Karpas-422 (cell line): ENCODE results near the gene ABI3BP. TPM values are rescaled to one million over a fixed set of nuclear protein-coding genes. Genes with fewer than 3 reads are reported as not detected.

Source experiments
- DNase-seq: peaks from one replicate; pipeline ENCODE4 v3.0.0-alpha.2; 2015
- H2AFZ ChIP-seq: fragments of 200-600 bp; sonication (generic); 2 replicates; pipeline ENCODE4 v1.6.1; 2014; ENCODE audit warnings: antibody characterized with exemption, low read length, mixed read lengths
- H3K27ac ChIP-seq: fragments of 200-600 bp; sonication (generic); 2 replicates; pipeline ENCODE4 v1.5.1; 2014; ENCODE audit warnings: mild to moderate bottlenecking, low read length, moderate library complexity
- H3K27me3 ChIP-seq: fragments of 200-600 bp; sonication (generic); 2 replicates; pipeline ENCODE4 v1.6.1; 2014; ENCODE audit warnings: low read length, mixed read lengths
- H3K36me3 ChIP-seq: fragments of 200-600 bp; sonication (generic); 2 replicates; pipeline ENCODE4 v1.6.1; 2014; ENCODE audit warnings: low read length, mixed read lengths; ENCODE audit not compliant: insufficient read depth
- H3K4me1 ChIP-seq: fragments of 200-600 bp; sonication (generic); 2 replicates; pipeline ENCODE4 v1.6.1; 2014; ENCODE audit warnings: mild to moderate bottlenecking, low read length, mixed read lengths
- H3K4me2 ChIP-seq: fragments of 200-600 bp; sonication (generic); 2 replicates; pipeline ENCODE4 v1.6.1; 2014; ENCODE audit warnings: low read length, low read depth, mild to moderate bottlenecking; ENCODE audit not compliant: poor library complexity, severe bottlenecking
- H3K4me3 ChIP-seq: fragments of 200-600 bp; sonication (generic); 2 replicates; pipeline ENCODE4 v1.5.1; 2014; ENCODE audit warnings: mild to moderate bottlenecking, antibody characterized with exemption, low read length, mixed read lengths
- H3K79me2 ChIP-seq: fragments of 200-600 bp; sonication (generic); 2 replicates; pipeline ENCODE4 v1.6.1; 2014; ENCODE audit warnings: mild to moderate bottlenecking, low read length, mixed read lengths
- H3K9ac ChIP-seq: fragments of 200-600 bp; sonication (generic); 2 replicates; pipeline ENCODE4 v1.6.0; 2014; ENCODE audit warnings: low read length
- H3K9me2 ChIP-seq: fragments of 200-600 bp; sonication (generic), shearing (Covaris generic); replicated peaks from 2 replicates; pipeline ENCODE4 v1.6.0; 2014; ENCODE audit warnings: mild to moderate bottlenecking, low read length, moderate library complexity; ENCODE audit not compliant: insufficient read depth
- H3K9me3 ChIP-seq: fragments of 300-700, 200-600 bp; sonication (generic); 2 replicates; pipeline ENCODE4 v1.6.1; 2014; ENCODE audit warnings: low read length, mixed read lengths
- H4K20me1 ChIP-seq: fragments of 200-600 bp; sonication (generic); 2 replicates; pipeline ENCODE4 v1.6.1; 2014; ENCODE audit warnings: mild to moderate bottlenecking, antibody characterized with exemption, low read length, low read depth; ENCODE audit not compliant: insufficient read depth
- total RNA-seq: library from RNA; depleted of rRNA; stranded (reverse); fragments of >200 nt; shearing (Covaris generic); gene quantifications from 2 replicates; pipeline ENCODE4 v1.2.3, GENCODE V29; 2014; ENCODE audit warnings: low replicate concordance

ABI3BP gene
- total RNA-seq, 1 experiment from 2014 or later, result not detected

DNA sequence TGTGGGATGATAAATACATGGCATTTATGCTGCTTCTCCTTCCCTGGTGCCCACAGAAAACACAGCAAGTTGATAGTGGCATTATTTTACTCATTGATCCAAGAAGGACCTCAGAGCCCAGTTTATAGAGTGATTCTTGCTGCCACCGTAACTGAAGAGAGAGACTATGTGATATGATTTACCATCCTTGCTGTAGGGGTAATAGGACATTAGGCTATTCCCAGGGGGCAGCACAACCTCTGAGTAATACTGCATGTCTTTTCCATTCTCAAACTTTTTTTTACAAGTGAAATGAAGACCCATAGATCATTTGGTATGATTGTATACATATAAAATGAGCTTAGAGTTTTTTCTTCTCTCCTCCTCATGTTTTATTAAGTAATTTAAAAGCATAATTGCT lies 136.4 kb downstream of the ABI3BP start:
- Histone ChIP-seq H3K9me2 (no peaks in the 10 kb centered on the region), H3K27me3 (no peaks in the 10 kb centered on the region), H3K36me3 (no peaks in the 10 kb centered on the region), H3K79me2 (no peaks in the 10 kb centered on the region), H3K9ac (no peak overlapping the region), H3K4me1 (no peaks in the 10 kb centered on the region), H3K9me3 (no peaks in the 10 kb centered on the region), H3K4me2 (no peak overlapping the region), H2AFZ (no peak overlapping the region), H3K27ac (no peak overlapping the region), H3K4me3 (no peak overlapping the region), H4K20me1 (no peaks in the 10 kb centered on the region)
- DNase-seq, result no peak

- Histone ChIP-seq H3K79me2 (no peaks in the 10 kb centered on the region), H3K27me3 (no peaks in the 10 kb centered on the region)
Observed at GRCh38 chr3:100852840-100853239, 140.4 kb downstream of the ABI3BP start.

GRCh38 chr3:100850701-100851100 lies 142.5 kb downstream of the ABI3BP start:
- no peak for DNase-seq
- H3K9ac ChIP-seq, result no peak overlapping the region
- H3K27me3 ChIP-seq, result no peaks in the 10 kb centered on the region

More at GRCh38 chr3:100852840-100853239, 140.4 kb downstream of the ABI3BP start:
- no peaks in the 10 kb centered on the region for H3K36me3 ChIP-seq
- H3K9ac ChIP-seq, result no peak overlapping the region
- H2AFZ ChIP-seq, result no peak overlapping the region
- H3K27ac ChIP-seq, result no peak overlapping the region
- H3K4me2 ChIP-seq, result no peak overlapping the region
- no peaks in the 10 kb centered on the region for H4K20me1 ChIP-seq
- H3K4me3 ChIP-seq, result no peak overlapping the region
- H3K9me3 ChIP-seq, result no peaks in the 10 kb centered on the region
- no peak for DNase-seq
- H3K9me2 ChIP-seq, result no peaks in the 10 kb centered on the region
- no peaks in the 10 kb centered on the region for H3K4me1 ChIP-seq

GRCh38 chr3:100850156-100850555 lies 143.1 kb downstream of the ABI3BP start:
- Histone ChIP-seq H3K27me3 (no peaks in the 10 kb centered on the region), H3K9me2 (no peaks in the 10 kb centered on the region), H3K4me3 (no peak overlapping the region), H3K9me3 (no peaks in the 10 kb centered on the region), H3K36me3 (no peaks in the 10 kb centered on the region), H3K4me1 (no peaks in the 10 kb centered on the region), H3K27ac (no peak overlapping the region), H4K20me1 (no peaks in the 10 kb centered on the region), H3K9ac (no peak overlapping the region), H3K4me2 (no peak overlapping the region), H2AFZ (no peak overlapping the region), H3K79me2 (no peaks in the 10 kb centered on the region)
- no peak for DNase-seq

More at GRCh38 chr3:100850701-100851100, 142.5 kb downstream of the ABI3BP start:
- Histone ChIP-seq H3K9me2 (no peaks in the 10 kb centered on the region), H3K9me3 (no peaks in the 10 kb centered on the region), H3K4me2 (no peak overlapping the region), H2AFZ (no peak overlapping the region), H3K36me3 (no peaks in the 10 kb centered on the region), H3K79me2 (no peaks in the 10 kb centered on the region), H3K4me1 (no peaks in the 10 kb centered on the region), H4K20me1 (no peaks in the 10 kb centered on the region), H3K4me3 (no peak overlapping the region), H3K27ac (no peak overlapping the region)

DNA sequence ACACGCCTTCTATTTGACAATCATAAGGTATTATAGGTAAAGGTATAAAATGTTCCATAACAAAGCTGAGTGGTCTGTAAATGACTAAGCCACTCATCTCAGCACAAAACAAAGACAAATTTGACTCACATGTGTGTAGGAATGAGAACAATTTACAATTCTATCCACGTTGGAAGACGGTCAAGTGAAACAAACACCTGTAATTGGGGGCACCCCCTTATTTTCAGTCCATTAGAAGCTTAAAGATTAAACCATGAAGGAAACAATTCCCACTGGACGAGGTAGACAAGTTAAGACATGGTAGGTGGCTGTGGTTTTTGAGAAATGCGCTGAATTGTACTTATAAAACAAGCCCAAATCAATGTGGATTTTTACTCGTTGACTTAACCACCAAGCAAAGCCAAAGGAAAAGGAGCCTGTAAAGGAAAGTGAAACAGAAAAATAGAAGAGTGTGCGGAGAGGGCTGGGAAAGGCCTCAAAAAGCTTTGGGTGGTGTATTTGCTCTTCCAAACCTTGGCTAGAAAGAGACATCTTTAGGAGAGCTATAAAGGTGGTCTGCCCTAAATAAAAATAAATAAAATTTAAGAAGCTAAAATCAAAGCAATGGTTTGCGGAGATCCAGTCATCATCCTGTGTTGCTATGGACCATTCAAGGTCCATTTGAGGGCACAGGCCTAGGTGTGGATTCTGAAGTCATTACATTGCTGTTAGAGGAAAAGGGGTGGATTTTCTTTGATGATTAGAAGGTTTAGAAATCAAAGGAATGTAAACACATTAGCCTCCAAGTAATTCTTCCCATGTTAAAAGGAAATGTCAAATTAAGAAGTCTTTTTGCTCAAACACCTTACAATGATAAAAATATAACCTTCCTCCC lies 148.9 kb downstream of the ABI3BP start:
- Histone ChIP-seq H3K4me1 (no peaks in the 10 kb centered on the region), H3K79me2 (no peaks in the 10 kb centered on the region), H3K27ac (no peak overlapping the region), H3K4me3 (no peak overlapping the region), H3K4me2 (no peak overlapping the region), H3K9ac (no peak overlapping the region), H3K9me3 (no peaks in the 10 kb centered on the region), H2AFZ (no peak overlapping the region), H3K36me3 (no peaks in the 10 kb centered on the region), H3K9me2 (no peaks in the 10 kb centered on the region), H4K20me1 (no peaks in the 10 kb centered on the region), H3K27me3 (no peaks in the 10 kb centered on the region)
- DNase-seq, result no peak

DNA sequence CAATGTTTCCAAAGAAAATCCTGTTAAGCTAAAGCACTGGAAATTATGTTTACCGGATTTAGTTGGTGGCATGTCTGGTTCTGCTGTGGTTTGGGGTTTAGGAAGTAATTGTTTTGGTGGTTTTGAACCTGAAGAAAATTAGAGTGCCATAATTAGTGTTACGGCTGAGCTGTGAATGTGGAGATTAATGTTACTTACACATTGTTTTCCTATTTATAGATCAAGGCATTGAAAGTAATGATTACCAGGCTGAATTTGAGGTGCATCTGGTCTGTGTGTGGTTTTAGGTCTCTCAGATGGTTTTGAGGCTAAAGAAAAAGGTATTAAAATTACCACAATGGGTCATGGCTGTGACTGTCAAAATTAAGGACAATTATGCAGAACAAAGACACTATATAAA lies 155.1 kb downstream of the ABI3BP start:
- no peak overlapping the region for H3K9ac ChIP-seq
- no peaks in the 10 kb centered on the region for H3K27me3 ChIP-seq
- no peaks in the 10 kb centered on the region for H3K9me2 ChIP-seq
- DNase-seq, result no peak
- H4K20me1 ChIP-seq, result no peaks in the 10 kb centered on the region
- H2AFZ ChIP-seq, result no peak overlapping the region
- no peaks in the 10 kb centered on the region for H3K79me2 ChIP-seq
- no peak overlapping the region for H3K27ac ChIP-seq
- no peaks in the 10 kb centered on the region for H3K36me3 ChIP-seq
- H3K9me3 ChIP-seq, result no peaks in the 10 kb centered on the region
- no peak overlapping the region for H3K4me3 ChIP-seq
- H3K4me2 ChIP-seq, result no peak overlapping the region
- no peaks in the 10 kb centered on the region for H3K4me1 ChIP-seq

- Histone ChIP-seq H3K4me3 (no peak overlapping the region), H3K27ac (no peak overlapping the region), H3K4me1 (no peaks in the 10 kb centered on the region), H4K20me1 (no peaks in the 10 kb centered on the region), H3K79me2 (no peaks in the 10 kb centered on the region), H3K36me3 (no peaks in the 10 kb centered on the region), H3K27me3 (no peaks in the 10 kb centered on the region), H3K9ac (no peak overlapping the region), H2AFZ (no peak overlapping the region), H3K4me2 (no peak overlapping the region), H3K9me2 (no peaks in the 10 kb centered on the region), H3K9me3 (no peaks in the 10 kb centered on the region)
- DNase-seq, result no peak
Observed at GRCh38 chr3:100836661-100837060, 156.6 kb downstream of the ABI3BP start.

DNA sequence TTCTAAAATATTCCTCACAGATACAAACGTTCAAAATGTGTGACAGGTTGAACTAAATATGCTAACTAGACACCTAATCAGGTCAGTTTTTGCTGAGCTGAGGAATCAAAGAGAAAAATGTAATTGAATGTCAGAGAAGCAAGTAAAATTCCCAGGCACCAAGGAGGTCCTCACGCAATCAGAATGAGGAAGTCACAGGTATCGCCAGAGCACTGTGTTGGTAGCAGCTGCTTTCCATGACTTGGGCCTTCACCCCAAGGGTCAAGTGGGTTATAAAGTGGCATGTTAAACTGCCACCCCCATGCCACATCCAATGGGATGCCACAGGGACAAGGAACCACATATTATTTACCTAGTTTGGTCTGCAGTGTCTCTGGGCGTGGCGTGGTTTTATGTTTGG lies 158.9 kb downstream of the ABI3BP start:
- H3K79me2 ChIP-seq, result no peaks in the 10 kb centered on the region
- H4K20me1 ChIP-seq, result no peaks in the 10 kb centered on the region
- H3K4me2 ChIP-seq, result no peak overlapping the region
- no peaks in the 10 kb centered on the region for H3K4me1 ChIP-seq
- no peaks in the 10 kb centered on the region for H3K36me3 ChIP-seq
- H3K9me3 ChIP-seq, result no peaks in the 10 kb centered on the region
- no peak for DNase-seq
- no peak overlapping the region for H3K4me3 ChIP-seq
- H3K27ac ChIP-seq, result no peak overlapping the region
- no peak overlapping the region for H3K9ac ChIP-seq
- H3K9me2 ChIP-seq, result no peaks in the 10 kb centered on the region
- no peaks in the 10 kb centered on the region for H3K27me3 ChIP-seq
- no peak overlapping the region for H2AFZ ChIP-seq
